HG03025 (cell line): ENCODE measurements around the gene MBOAT2.

Experiments used
- ATAC-seq: cut with Tn5 transposase; IDR thresholded peaks from one replicate; pipeline ENCODE4 v1.9.1; 2021; ENCODE audit warnings: mild to moderate bottlenecking, moderate library complexity; ENCODE audit not compliant: unreplicated experiment, low FRiP score

Gene MBOAT2

GRCh38 chr2:8836971-8837794 lies 166.3 kb downstream of the MBOAT2 start, which contains the start of gene KIDINS220:
Gene KIDINS220, minus strand, starts transcription at chr2:8837613. Its CDS starts 10,520 bp downstream, at chr2:8827093.
- peak; percentile 79 for ATAC-seq

GRCh38 chr2:8835279-8835678 lies 168.2 kb downstream of the MBOAT2 start:
- ATAC-seq: no peak

- ATAC-seq: no peak
Observed at GRCh38 chr2:8833853-8834252, 169.6 kb downstream of the MBOAT2 start.

- no peak for ATAC-seq
Observed at GRCh38 chr2:8831516-8831915, 172.0 kb downstream of the MBOAT2 start.

- no peak for ATAC-seq
Observed at GRCh38 chr2:8827729-8828128, 175.8 kb downstream of the MBOAT2 start.

GRCh38 chr2:8822218-8822617 lies 181.3 kb downstream of the MBOAT2 start:
- ATAC-seq: no peak

GRCh38 chr2:8821276-8822217 lies 181.9 kb downstream of the MBOAT2 start:
- ATAC-seq: no peak

GRCh38 chr2:8819948-8820347 lies 183.5 kb downstream of the MBOAT2 start:
- ATAC-seq: no peak

GRCh38 chr2:8819194-8819593 lies 184.3 kb downstream of the MBOAT2 start:
- no peak for ATAC-seq

- no peak for ATAC-seq
Observed at GRCh38 chr2:8817221-8817620, 186.3 kb downstream of the MBOAT2 start.

GRCh38 chr2:8806885-8807704 lies 196.4 kb downstream of the MBOAT2 start:
- no peak for ATAC-seq

GRCh38 chr2:8805278-8806210 lies 197.9 kb downstream of the MBOAT2 start:
- ATAC-seq: no peak

GRCh38 chr2:8803658-8804379 lies 199.7 kb downstream of the MBOAT2 start:
- ATAC-seq: peak; percentile 96

GRCh38 chr2:8802741-8803140 lies 200.7 kb downstream of the MBOAT2 start:
- no peak for ATAC-seq
